NCI-H2196 (cell line): ENCODE data around the gene NLN.
"Not testable (repeated sequence)": the region's sequence is repeated elsewhere in the genome, so short reads cannot be mapped to it uniquely, and the experiment has no call there.

ENCODE experiments used
- DNase-seq: peaks from one replicate; lab custom pipeline; 2025; ENCODE audit not compliant: unreplicated experiment; lab: John Stamatoyannopoulos, UW

The NLN gene

GRCh38 chr5:65730910-65731309, 8.9 kb downstream of the NLN start:
- no peak for DNase-seq

- DNase-seq = not testable (repeated sequence)
Observed at GRCh38 chr5:65732046-65732445, 10.0 kb downstream of the NLN start.

- DNase-seq = not testable (repeated sequence)
Observed at GRCh38 chr5:65734196-65734775, 12.3 kb downstream of the NLN start.

- no peak for DNase-seq
Observed at GRCh38 chr5:65734921-65735320, 12.9 kb downstream of the NLN start.

GRCh38 chr5:65736011-65736410, 14.0 kb downstream of the NLN start:
- no peak for DNase-seq

- no peak for DNase-seq
Observed at GRCh38 chr5:65737842-65738241, 15.8 kb downstream of the NLN start.

GRCh38 chr5:65738305-65738704, 16.3 kb downstream of the NLN start:
- DNase-seq = no peak

- DNase-seq = no peak
Observed at GRCh38 chr5:65739162-65739561, 17.2 kb downstream of the NLN start.

- peak; percentile 9 for DNase-seq
Observed at GRCh38 chr5:65742565-65743231, 20.7 kb downstream of the NLN start.

GRCh38 chr5:65749221-65749844, 27.3 kb downstream of the NLN start:
- no peak for DNase-seq

GRCh38 chr5:65749956-65750355, 28.0 kb downstream of the NLN start:
- DNase-seq = no peak

- no peak for DNase-seq
Observed at GRCh38 chr5:65750938-65751337, 28.9 kb downstream of the NLN start.

- no peak for DNase-seq
Observed at GRCh38 chr5:65753189-65753588, 31.2 kb downstream of the NLN start.

- no peak for DNase-seq
Observed at GRCh38 chr5:65758546-65759144, 36.6 kb downstream of the NLN start.

- DNase-seq = peak; percentile 12
Observed at GRCh38 chr5:65760504-65761275, 38.7 kb downstream of the NLN start.

GRCh38 chr5:65762234-65762633, 40.2 kb downstream of the NLN start:
- no peak for DNase-seq

- DNase-seq = no peak
Observed at GRCh38 chr5:65765582-65765981, 43.6 kb downstream of the NLN start.

- no peak for DNase-seq
Observed at GRCh38 chr5:65766175-65766574, 44.2 kb downstream of the NLN start.

- no peak for DNase-seq
Observed at GRCh38 chr5:65766781-65767180, 44.8 kb downstream of the NLN start.

GRCh38 chr5:65767565-65767964, 45.6 kb downstream of the NLN start:
- DNase-seq = no peak

GRCh38 chr5:65768723-65769346, 46.8 kb downstream of the NLN start:
- DNase-seq = no peak
